Glomerular endothelial cell (primary cell): ENCODE results near the gene TDRD3. TPM values are rescaled to one million over a fixed set of nuclear protein-coding genes. Genes with fewer than 3 reads are reported as not detected.

ENCODE experiments used
- total RNA-seq: library from RNA; depleted of rRNA; stranded (reverse); fragments of >200 nt; gene quantifications from 2 replicates; pipeline ENCODE4 v1.2.3, GENCODE V29; 2015

TDRD3 gene
- total RNA-seq, 1 donor from 2014 or later = 11.1 TPM

Other genes with a start within 250 kb of the TDRD3 start
- 8.8 and 14.7 TPM in 2 replicates for gene DIAPH3, start 233.3 kb upstream of the TDRD3 start, total RNA-seq